Duodenal mucosa (tissue), 2 donors: Measurements from ENCODE around the gene ATP11A.
A peak's percentile ranks its signal among the peaks of the same experiment; 100 is the strongest.

ENCODE experiments used
- H3K27ac ChIP-seq: one replicate; pipeline ENCODE4 v1.7.0; 2013; ENCODE audit warnings: low read depth, low read length
- H3K27me3 ChIP-seq, 2 donors: one replicate each; pipeline ENCODE4 v1.7.0; 2013; ENCODE audit warnings: low read length in 2 of 2, control low read depth in 1 of 2; ENCODE audit not compliant: insufficient read depth in 2 of 2, control insufficient read depth in 1 of 2
- H3K36me3 ChIP-seq, 2 donors: one replicate each; pipeline ENCODE4 v1.7.0; 2013; ENCODE audit warnings: low read length in 2 of 2, control low read depth in 1 of 2; ENCODE audit not compliant: insufficient read depth in 2 of 2, control insufficient read depth in 1 of 2
- H3K4me1 ChIP-seq, 2 donors: one replicate each; pipeline ENCODE4 v1.7.0; 2013; ENCODE audit warnings: low read length in 2 of 2, control low read depth in 1 of 2; ENCODE audit not compliant: insufficient read depth in 2 of 2, control insufficient read depth in 1 of 2
- H3K4me3 ChIP-seq, 2 donors: one replicate each; pipeline ENCODE4 v1.7.0; 2013; ENCODE audit warnings: low read length in 2 of 2, low read depth in 1 of 2
- H3K9ac ChIP-seq, 2 donors: one replicate each; pipeline ENCODE4 v1.7.0; 2013; ENCODE audit warnings: low read length in 2 of 2, low read depth in 1 of 2
- H3K9me3 ChIP-seq, 2 donors: one replicate each; pipeline ENCODE4 v1.7.0; 2013; ENCODE audit warnings: low read length in 2 of 2, control low read depth in 1 of 2; ENCODE audit not compliant: control insufficient read depth in 1 of 2

ATP11A gene

DNA sequence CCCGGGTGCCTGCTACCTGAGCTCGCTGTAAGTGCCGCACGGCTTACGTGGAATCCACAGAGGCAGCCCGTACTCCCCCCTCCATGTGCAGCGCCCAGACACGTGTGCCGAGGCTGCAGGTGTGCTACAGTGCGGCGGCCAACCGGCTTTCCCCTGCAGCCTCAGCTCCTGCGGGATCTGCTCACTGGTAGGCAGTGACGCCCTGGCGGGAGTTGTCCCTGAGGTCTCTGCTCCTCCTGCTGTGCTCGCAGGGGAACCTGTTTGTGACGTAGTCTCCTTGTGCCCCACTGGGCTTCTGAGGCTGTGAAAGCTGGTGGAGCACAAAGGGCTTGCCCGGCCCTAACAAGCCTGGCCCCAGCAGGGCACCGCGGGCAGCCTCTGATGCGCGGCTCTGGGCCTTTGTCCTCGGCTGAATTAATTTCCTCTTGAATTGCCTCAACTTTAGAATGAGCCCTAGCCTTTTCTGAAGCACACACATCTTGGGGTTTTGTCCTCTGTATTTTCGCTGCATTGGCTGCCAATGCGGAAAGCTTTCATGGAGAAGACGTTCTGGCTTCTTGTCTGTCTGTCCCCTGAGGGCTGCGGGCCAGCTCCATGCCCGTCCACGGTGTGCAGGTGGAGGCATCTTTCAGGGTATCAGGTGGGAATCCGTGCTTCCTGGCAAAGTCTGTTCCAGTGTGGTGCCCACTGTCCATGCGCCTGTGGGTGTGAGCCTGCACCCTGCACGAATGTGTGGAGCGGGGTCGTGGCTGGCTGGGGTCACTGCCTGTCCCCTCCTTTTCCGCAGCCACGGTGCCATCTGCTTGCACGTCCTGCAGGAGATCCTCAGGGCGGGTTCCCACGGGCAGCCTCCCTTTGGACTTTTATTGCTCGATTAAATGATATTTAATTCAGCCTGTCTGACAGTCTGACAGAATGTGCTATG is 201.9 kb downstream of the ATP11A start:
- no peaks in the 10 kb centered on the region for H3K9me3 ChIP-seq
- H3K36me3 ChIP-seq, result no peaks in the 10 kb centered on the region
- H3K27ac ChIP-seq, result no peak overlapping the region
- H3K4me1 ChIP-seq, result peaks cover 20 to 30% of the 10 kb centered on the region in 2 donors
- H3K9ac ChIP-seq, result no peak overlapping the region
- peaks cover 14 to 20% of the 10 kb centered on the region in 2 donors for H3K27me3 ChIP-seq
- H3K4me3 ChIP-seq, result no peak overlapping the region

DNA sequence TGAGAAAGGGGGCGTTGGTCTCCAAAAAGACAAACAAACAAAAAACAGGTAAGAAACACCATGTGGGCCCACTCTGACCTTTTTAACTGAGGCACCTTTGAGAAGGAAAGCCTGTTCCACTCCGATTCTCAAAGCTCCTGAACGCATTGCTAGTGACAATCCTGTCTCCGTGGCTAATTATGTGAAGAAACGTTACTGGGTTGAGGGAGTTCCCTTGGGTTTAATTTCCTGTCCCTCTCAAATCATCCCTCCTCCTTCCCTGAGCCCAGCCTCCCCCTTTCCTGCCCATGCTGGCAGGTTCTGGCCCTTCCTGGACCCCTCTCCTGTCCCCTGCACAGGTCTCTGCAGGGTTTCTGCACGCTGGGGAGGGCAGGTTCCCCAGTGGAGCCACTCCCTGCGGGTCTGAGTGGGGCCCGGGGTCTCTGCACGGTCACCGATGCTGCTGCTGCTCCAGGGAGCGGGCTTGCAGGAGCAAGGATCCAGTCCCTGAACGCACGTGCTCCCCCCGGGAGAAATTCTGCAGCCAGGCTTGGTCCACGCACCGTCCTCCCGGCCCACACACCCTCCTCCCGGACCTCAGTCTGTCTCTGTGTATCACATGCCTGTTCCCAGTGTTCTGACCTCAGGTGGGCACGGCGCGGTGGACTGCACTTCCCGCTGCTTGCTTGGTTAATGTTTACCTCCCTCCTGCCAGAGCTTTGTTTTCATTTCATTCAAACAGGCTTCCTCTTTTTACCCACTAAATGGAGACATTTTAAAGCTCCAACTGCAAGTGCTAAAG is 202.8 kb downstream of the ATP11A start:
- H3K4me3 ChIP-seq, result peak overlapping the region; percentile 8 to 40
- H3K9ac ChIP-seq, result no peak overlapping the region

GRCh38 chr13:112893207-112893569 is 203.3 kb downstream of the ATP11A start:
- Histone ChIP-seq H3K4me1 (peaks cover 20 to 30% of the 10 kb centered on the region in 2 donors), H3K27ac (no peak overlapping the region), H3K4me3 (peak overlapping the region; percentile 8 to 40), H3K27me3 (peaks cover 14 to 20% of the 10 kb centered on the region in 2 donors), H3K36me3 (no peaks in the 10 kb centered on the region), H3K9ac (peak overlapping the region in 1 of 2 donors; percentile 39), H3K9me3 (no peaks in the 10 kb centered on the region)

More for the DNA sequence above, 202.8 kb downstream of the ATP11A start:
- H3K27ac ChIP-seq, result no peak overlapping the region
- no peaks in the 10 kb centered on the region for H3K9me3 ChIP-seq
- H3K27me3 ChIP-seq, result peaks cover 14 to 20% of the 10 kb centered on the region in 2 donors
- H3K36me3 ChIP-seq, result no peaks in the 10 kb centered on the region
- peaks cover 20 to 30% of the 10 kb centered on the region in 2 donors for H3K4me1 ChIP-seq

DNA sequence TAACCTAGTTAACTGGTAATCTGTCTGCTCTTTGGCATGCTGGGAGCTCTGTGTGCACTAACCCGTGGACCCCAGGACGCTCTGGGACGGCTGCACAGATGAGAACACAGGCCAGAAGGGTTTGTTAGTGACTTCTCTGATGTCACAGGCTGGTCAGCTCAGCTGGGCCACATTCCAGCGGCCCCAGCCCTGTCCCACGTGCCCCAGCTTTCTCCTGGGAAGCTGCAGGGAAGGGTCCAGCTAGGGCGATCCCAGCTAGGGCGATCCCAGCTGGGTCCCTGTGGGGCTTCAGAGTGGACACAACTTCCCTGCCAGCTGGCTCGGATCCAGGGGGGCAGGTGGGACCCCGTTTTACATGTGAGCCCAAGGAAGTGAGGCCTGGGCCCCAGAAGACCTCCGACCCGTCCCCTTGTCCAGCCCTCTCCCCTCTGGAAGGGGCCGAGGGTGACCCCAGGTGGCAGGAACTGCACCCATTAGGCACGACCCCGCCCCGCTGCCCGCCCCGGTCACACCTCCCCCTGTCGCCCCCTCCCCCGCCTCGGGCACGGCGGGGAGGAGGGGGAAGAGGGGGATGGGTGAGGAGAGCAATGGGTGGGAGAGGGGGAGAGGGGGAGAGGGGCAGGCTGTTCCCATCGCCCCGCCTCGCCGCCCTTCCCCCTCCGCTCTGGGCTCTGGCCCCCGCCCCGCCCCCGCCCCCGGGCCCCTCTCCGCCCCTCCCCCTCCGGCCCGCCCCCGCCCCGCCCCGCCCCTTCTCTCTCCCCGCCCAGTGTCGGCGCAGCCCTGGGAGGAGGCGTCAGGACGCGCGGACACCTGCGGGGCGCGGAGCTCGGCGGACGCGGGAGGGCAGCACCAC is 204.0 kb downstream of the ATP11A start:
- H3K36me3 ChIP-seq, result no peaks in the 10 kb centered on the region
- peak overlapping the region; percentile 8 to 40 for H3K4me3 ChIP-seq
- H3K9ac ChIP-seq, result peak overlapping the region in 1 of 2 donors; percentile 39
- H3K9me3 ChIP-seq, result no peaks in the 10 kb centered on the region
- peak overlapping the region; percentile 66 for H3K27ac ChIP-seq
- H3K4me1 ChIP-seq, result peaks cover 20 to 30% of the 10 kb centered on the region in 2 donors
- peaks cover 14 to 18% of the 10 kb centered on the region in 2 donors for H3K27me3 ChIP-seq

- H3K36me3 ChIP-seq, result no peaks in the 10 kb centered on the region
- H3K4me1 ChIP-seq, result peaks cover 20 to 30% of the 10 kb centered on the region in 2 donors
- H3K9ac ChIP-seq, result peak overlapping the region in 1 of 2 donors; percentile 15
- no peaks in the 10 kb centered on the region for H3K9me3 ChIP-seq
- no peak overlapping the region for H3K27ac ChIP-seq
- peak overlapping the region; percentile 50 to 60 for H3K4me3 ChIP-seq
- peaks cover 14 to 18% of the 10 kb centered on the region in 2 donors for H3K27me3 ChIP-seq
Measured at GRCh38 chr13:112894423-112894672, 204.5 kb downstream of the ATP11A start.

DNA sequence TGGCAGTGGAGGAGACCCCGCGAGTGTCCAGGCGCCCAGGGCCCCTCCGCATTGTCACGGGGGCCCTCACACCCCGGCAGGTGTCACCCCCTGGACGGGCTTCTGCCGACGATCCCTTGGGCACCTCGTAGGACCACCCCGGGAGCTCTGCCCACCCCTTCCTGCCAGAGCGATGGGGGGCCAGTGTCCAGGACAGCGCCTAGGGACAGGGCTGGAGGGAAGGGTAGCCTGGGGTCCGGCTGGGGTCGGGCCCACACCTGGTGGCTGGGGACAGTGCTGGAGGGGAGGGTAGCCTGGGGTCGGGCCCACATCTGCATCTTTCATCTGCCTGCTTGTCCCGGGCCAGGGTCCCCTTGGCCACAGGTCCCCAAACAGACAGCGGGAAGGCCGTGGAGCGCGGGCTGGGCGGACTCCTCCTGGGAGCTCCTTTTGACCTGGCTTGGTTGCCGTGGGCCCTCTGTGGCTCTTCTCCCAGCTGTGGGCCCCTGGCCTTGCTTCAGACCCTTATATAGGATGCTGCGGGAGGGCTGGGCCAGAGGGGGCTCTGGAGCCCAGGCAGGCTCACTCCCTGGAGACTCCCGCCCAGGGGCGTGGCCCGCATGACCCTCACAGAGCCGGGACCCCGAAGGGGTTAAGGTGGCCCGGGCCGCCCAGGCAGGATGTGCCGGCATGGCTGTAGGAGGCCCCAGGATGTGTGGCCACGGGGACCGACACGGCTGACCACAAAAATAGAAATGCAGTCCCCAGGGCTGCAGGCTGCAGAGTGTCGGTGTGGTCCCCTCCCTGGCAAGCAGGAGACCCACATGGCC is 205.0 kb downstream of the ATP11A start:
- Histone ChIP-seq H3K27me3 (peaks cover 14 to 18% of the 10 kb centered on the region in 2 donors), H3K9me3 (no peaks in the 10 kb centered on the region), H3K9ac (peak overlapping the region in 1 of 2 donors; percentile 15), H3K27ac (no peak overlapping the region), H3K4me1 (peaks cover 20 to 30% of the 10 kb centered on the region in 2 donors), H3K4me3 (peak overlapping the region; percentile 50 to 60), H3K36me3 (no peaks in the 10 kb centered on the region)

GRCh38 chr13:112895521-112896465 is 206.0 kb downstream of the ATP11A start:
- Histone ChIP-seq H3K9me3 (no peaks in the 10 kb centered on the region), H3K27me3 (peaks cover 14 to 18% of the 10 kb centered on the region in 2 donors), H3K4me1 (peaks cover 20 to 30% of the 10 kb centered on the region in 2 donors), H3K27ac (no peak overlapping the region), H3K36me3 (no peaks in the 10 kb centered on the region), H3K9ac (no peak overlapping the region), H3K4me3 (peak overlapping the region; percentile 50 to 60)

- no peak overlapping the region for H3K9ac ChIP-seq
- peaks cover 20 to 29% of the 10 kb centered on the region in 2 donors for H3K4me1 ChIP-seq
- no peak overlapping the region for H3K4me3 ChIP-seq
- no peak overlapping the region for H3K27ac ChIP-seq
- H3K36me3 ChIP-seq, result no peaks in the 10 kb centered on the region
- no peaks in the 10 kb centered on the region for H3K9me3 ChIP-seq
- peaks cover 14 to 16% of the 10 kb centered on the region in 2 donors for H3K27me3 ChIP-seq
Measured at GRCh38 chr13:112896736-112897602, 207.1 kb downstream of the ATP11A start.
